Naive B cell (primary cell): ENCODE measurements around the gene PRPF18. TPM values are rescaled to one million over a fixed set of nuclear protein-coding genes. Genes with fewer than 3 reads are reported as not detected.
A peak's percentile ranks its signal among the peaks of the same experiment; 100 is the strongest.

Experiments
- ATAC-seq, 2 donors: fragments of 150-1000 bp; cut with Tn5 transposase; 2 replicates each; pipeline ENCODE4 v1.10.0; 2021; ENCODE audit warnings: low read depth in 2 of 2, mild to moderate bottlenecking in 2 of 2, moderate library complexity in 2 of 2
- DNase-seq: peaks from one replicate; pipeline ENCODE4 v3.0.0; 2022
- H3K27ac Mint-ChIP-seq, 6 donors: one replicate each; pipeline ENCODE4 v1.8.0; 2020 to 2022; ENCODE audit warnings: mild to moderate bottlenecking in 6 of 6, mixed read lengths in 6 of 6, moderate library complexity in 5 of 6, inconsistent platforms in 2 of 6
- H3K27me3 Mint-ChIP-seq, 3 donors: one replicate each; pipeline ENCODE4 v1.8.0; 2021 to 2022; ENCODE audit warnings: mixed read lengths in 3 of 3, mild to moderate bottlenecking in 1 of 3
- H3K36me3 Mint-ChIP-seq, 2 donors: one replicate each; pipeline ENCODE4 v1.8.0; 2020 to 2022; ENCODE audit warnings: mixed read lengths in 2 of 2, inconsistent platforms in 1 of 2, mild to moderate bottlenecking in 1 of 2
- H3K4me1 Mint-ChIP-seq, 3 donors: one replicate each; pipeline ENCODE4 v1.8.0; 2020 to 2022; ENCODE audit warnings: mixed read lengths in 3 of 3, inconsistent platforms in 1 of 3, mild to moderate bottlenecking in 1 of 3, moderate library complexity in 1 of 3
- H3K4me3 Mint-ChIP-seq, 8 donors: one replicate each; pipeline ENCODE4 v1.8.0; 2020 to 2022; ENCODE audit warnings: mild to moderate bottlenecking in 8 of 8, mixed read lengths in 8 of 8, moderate library complexity in 8 of 8, inconsistent platforms in 2 of 8
- H3K9me3 Mint-ChIP-seq, 7 donors: one replicate each; pipeline ENCODE4 v1.8.0; 2020 to 2022; ENCODE audit warnings: mixed read lengths in 7 of 7, mild to moderate bottlenecking in 5 of 7, inconsistent platforms in 2 of 7, moderate library complexity in 1 of 7
- polyA plus RNA-seq, 6 donors: library from polyadenylated mRNA; unstranded; fragments of 300-500 nt; fragmentation: Illumina TruSeq; gene quantifications; one replicate each; pipeline ENCODE4 v1.2.3, GENCODE V29; 2021; ENCODE audit warnings: low read depth in 6 of 6

The PRPF18 gene
- polyA plus RNA-seq, 6 donors from 2014 or later = 38.7 to 53.6 (median 43.8) TPM

GRCh38 chr10:13585195-13585751 is 1.5 kb upstream of the PRPF18 start:
- H3K4me3 Mint-ChIP-seq = peak overlapping the region in 1 of 8 donors; percentile 31
- peaks cover 27 to 36% (median 28%) of the 10 kb centered on the region in 3 donors for H3K27me3 Mint-ChIP-seq
- H3K36me3 Mint-ChIP-seq = peaks cover 4 to 7% of the 10 kb centered on the region in 2 donors
- H3K4me1 Mint-ChIP-seq = peaks cover 16 to 32% (median 30%) of the 10 kb centered on the region in 3 donors
- H3K27ac Mint-ChIP-seq = no peak overlapping the region
- ATAC-seq (no peak), DNase-seq (no peak)
- H3K9me3 Mint-ChIP-seq = peaks cover 0 to 2% (median 0%) of the 10 kb centered on the region in 7 donors

- Mint-ChIP-seq H3K4me1 (peaks cover 16 to 32% (median 30%) of the 10 kb centered on the region in 3 donors), H3K36me3 (peaks cover 4 to 7% of the 10 kb centered on the region in 2 donors), H3K27ac (no peak overlapping the region), H3K27me3 (peaks cover 20 to 30% (median 21%) of the 10 kb centered on the region in 3 donors), H3K9me3 (peaks cover 0 to 2% (median 0%) of the 10 kb centered on the region in 7 donors), H3K4me3 (peak overlapping the region in 5 of 8 donors; percentile 21 to 100 (median 100))
- ATAC-seq (no peak), DNase-seq (no peak)
Observed at GRCh38 chr10:13585943-13586342, 822 bp upstream of the PRPF18 start.

GRCh38 chr10:13587391-13587790 is 626 bp downstream of the PRPF18 start:
- peaks cover 16 to 32% (median 32%) of the 10 kb centered on the region in 3 donors for H3K4me1 Mint-ChIP-seq
- H3K27ac Mint-ChIP-seq = peak overlapping the region in 3 of 6 donors; percentile 95 to 100 (median 98)
- peaks cover 12 to 18% (median 17%) of the 10 kb centered on the region in 3 donors for H3K27me3 Mint-ChIP-seq
- peaks cover 4 to 7% of the 10 kb centered on the region in 2 donors for H3K36me3 Mint-ChIP-seq
- DNase-seq (no peak), ATAC-seq (no peak)
- H3K4me3 Mint-ChIP-seq = peak overlapping the region; percentile 97 to 100 (median 100)
- H3K9me3 Mint-ChIP-seq = peaks cover 0 to 2% (median 0%) of the 10 kb centered on the region in 7 donors

- peaks cover 4 to 14% of the 10 kb centered on the region in 2 donors for H3K36me3 Mint-ChIP-seq
- H3K4me3 Mint-ChIP-seq = peak overlapping the region in 2 of 8 donors; percentile 1 to 97
- no peak for ATAC-seq
- peaks cover 0 to 2% (median 0%) of the 10 kb centered on the region in 7 donors for H3K9me3 Mint-ChIP-seq
- H3K27me3 Mint-ChIP-seq = peaks cover 0 to 5% (median 4%) of the 10 kb centered on the region in 3 donors
- H3K27ac Mint-ChIP-seq = no peak overlapping the region
- peaks cover 26 to 38% (median 36%) of the 10 kb centered on the region in 3 donors for H3K4me1 Mint-ChIP-seq
- no peak for DNase-seq
Observed at GRCh38 chr10:13589316-13589715, 2.6 kb downstream of the PRPF18 start.

- H3K36me3 Mint-ChIP-seq = peaks cover 4 to 14% of the 10 kb centered on the region in 2 donors
- H3K4me3 Mint-ChIP-seq = peak overlapping the region in 1 of 8 donors; percentile 39
- H3K9me3 Mint-ChIP-seq = peaks cover 0 to 2% (median 0%) of the 10 kb centered on the region in 7 donors
- no peak for ATAC-seq
- DNase-seq = no peak
- peaks cover 26 to 41% (median 38%) of the 10 kb centered on the region in 3 donors for H3K4me1 Mint-ChIP-seq
- no peak overlapping the region for H3K27ac Mint-ChIP-seq
- H3K27me3 Mint-ChIP-seq = no peaks in the 10 kb centered on the region
Observed at GRCh38 chr10:13590886-13591285, 4.1 kb downstream of the PRPF18 start.

GRCh38 chr10:13592306-13592705 is 5.5 kb downstream of the PRPF18 start:
- no peak for DNase-seq
- H3K9me3 Mint-ChIP-seq = no peaks in the 10 kb centered on the region
- no peak for ATAC-seq
- H3K4me1 Mint-ChIP-seq = peaks cover 25 to 33% (median 30%) of the 10 kb centered on the region in 3 donors
- peak overlapping the region in 2 of 8 donors; percentile 12 to 14 for H3K4me3 Mint-ChIP-seq
- H3K27me3 Mint-ChIP-seq = no peaks in the 10 kb centered on the region
- peaks cover 4 to 8% of the 10 kb centered on the region in 2 donors for H3K36me3 Mint-ChIP-seq
- no peak overlapping the region for H3K27ac Mint-ChIP-seq

GRCh38 chr10:13593535-13593934 is 6.8 kb downstream of the PRPF18 start:
- peaks cover 8 to 11% of the 10 kb centered on the region in 2 donors for H3K36me3 Mint-ChIP-seq
- H3K27me3 Mint-ChIP-seq = no peaks in the 10 kb centered on the region
- H3K4me1 Mint-ChIP-seq = peaks cover 20 to 25% (median 22%) of the 10 kb centered on the region in 3 donors
- H3K4me3 Mint-ChIP-seq = no peak overlapping the region
- DNase-seq = no peak
- H3K27ac Mint-ChIP-seq = peak overlapping the region in 1 of 6 donors; percentile 57
- no peak for ATAC-seq
- H3K9me3 Mint-ChIP-seq = no peaks in the 10 kb centered on the region

GRCh38 chr10:13594641-13595040 is 7.9 kb downstream of the PRPF18 start:
- Mint-ChIP-seq H3K27ac (no peak overlapping the region), H3K36me3 (peaks cover 10 to 14% of the 10 kb centered on the region in 2 donors), H3K4me1 (peaks cover 12 to 15% (median 15%) of the 10 kb centered on the region in 3 donors), H3K27me3 (no peaks in the 10 kb centered on the region), H3K4me3 (no peak overlapping the region), H3K9me3 (no peaks in the 10 kb centered on the region)
- DNase-seq = no peak
- no peak for ATAC-seq

GRCh38 chr10:13597909-13598308 is 11.1 kb downstream of the PRPF18 start:
- Mint-ChIP-seq H3K36me3 (peaks cover 15 to 21% of the 10 kb centered on the region in 2 donors), H3K9me3 (no peaks in the 10 kb centered on the region), H3K4me1 (peaks cover 9 to 14% (median 12%) of the 10 kb centered on the region in 3 donors), H3K27ac (no peak overlapping the region), H3K4me3 (no peak overlapping the region), H3K27me3 (no peaks in the 10 kb centered on the region)
- DNase-seq (no peak), ATAC-seq (no peak)

GRCh38 chr10:13604357-13605040 is 17.7 kb downstream of the PRPF18 start:
- H3K4me3 Mint-ChIP-seq = no peak overlapping the region
- H3K4me1 Mint-ChIP-seq = peaks cover 0 to 4% (median 0%) of the 10 kb centered on the region in 3 donors
- no peaks in the 10 kb centered on the region for H3K9me3 Mint-ChIP-seq
- peaks cover 9 to 33% of the 10 kb centered on the region in 2 donors for H3K36me3 Mint-ChIP-seq
- DNase-seq (no peak), ATAC-seq (no peak)
- H3K27ac Mint-ChIP-seq = no peak overlapping the region
- H3K27me3 Mint-ChIP-seq = no peaks in the 10 kb centered on the region

- H3K36me3 Mint-ChIP-seq = peaks cover 18 to 38% of the 10 kb centered on the region in 2 donors
- no peak overlapping the region for H3K27ac Mint-ChIP-seq
Observed at GRCh38 chr10:13608246-13608853, 21.6 kb downstream of the PRPF18 start.

GRCh38 chr10:13612654-13613373 is 26.0 kb downstream of the PRPF18 start:
- Mint-ChIP-seq H3K9me3 (no peaks in the 10 kb centered on the region), H3K4me1 (no peaks in the 10 kb centered on the region), H3K36me3 (peaks cover 41 to 44% of the 10 kb centered on the region in 2 donors), H3K27ac (peak overlapping the region in 1 of 6 donors; percentile 75), H3K27me3 (no peaks in the 10 kb centered on the region), H3K4me3 (no peak overlapping the region)
- ATAC-seq = no peak
- DNase-seq = no peak

More at GRCh38 chr10:13608246-13608853, 21.6 kb downstream of the PRPF18 start:
- Mint-ChIP-seq H3K27me3 (no peaks in the 10 kb centered on the region), H3K4me1 (no peaks in the 10 kb centered on the region), H3K4me3 (no peak overlapping the region), H3K9me3 (no peaks in the 10 kb centered on the region)
- DNase-seq (no peak), ATAC-seq (no peak)

- ATAC-seq (no peak), DNase-seq (no peak)
- Mint-ChIP-seq H3K36me3 (peaks cover 46% of the 10 kb centered on the region in 2 donors), H3K4me1 (no peaks in the 10 kb centered on the region), H3K27ac (no peak overlapping the region), H3K27me3 (no peaks in the 10 kb centered on the region), H3K4me3 (no peak overlapping the region), H3K9me3 (no peaks in the 10 kb centered on the region)
Observed at GRCh38 chr10:13613519-13613918, 26.8 kb downstream of the PRPF18 start.
